ENCODE measurements around the gene C16orf74.

C16orf74 gene

DNA sequence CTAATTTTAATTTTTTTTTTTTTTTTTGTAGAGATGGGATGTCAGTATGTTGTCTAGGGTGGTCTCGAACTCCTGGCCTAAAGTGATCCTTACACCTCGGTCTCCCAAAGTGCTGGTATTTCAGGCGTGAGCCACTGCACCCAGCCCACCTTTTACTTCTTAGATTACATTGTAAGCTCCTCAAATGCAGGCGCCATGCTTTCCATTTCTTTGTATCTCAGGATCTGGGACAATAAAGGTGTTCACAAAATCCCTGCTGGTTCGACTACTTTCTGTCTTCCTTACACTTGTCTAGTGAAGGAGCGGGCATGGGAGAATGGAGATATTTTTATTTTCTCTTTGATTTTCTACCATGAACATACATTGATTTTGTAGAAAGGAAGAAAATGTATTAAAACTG, 23.2 kb upstream of the C16orf74 start:
- Histone ChIP-seq H3K9ac (ENCODE audit: low read length) (no peak overlapping the region), H3K9me3 (ENCODE audit: control insufficient read depth, insufficient read depth, low read depth, low read length) (no peaks in the 10 kb centered on the region), H3K4me1 (ENCODE audit: control insufficient read depth, insufficient read depth, low read length) (no peaks in the 10 kb centered on the region), H3K36me3 (ENCODE audit: control insufficient read depth, insufficient read depth, low read length) (peaks cover 34% of the 10 kb centered on the region), H3K27ac (ENCODE audit: low read depth, low read length) (no peak overlapping the region), H3K4me3 (ENCODE audit: low read depth, low read length) (no peak overlapping the region), H3K27me3 (ENCODE audit: control insufficient read depth, insufficient read depth, low read length) (no peaks in the 10 kb centered on the region)

DNA sequence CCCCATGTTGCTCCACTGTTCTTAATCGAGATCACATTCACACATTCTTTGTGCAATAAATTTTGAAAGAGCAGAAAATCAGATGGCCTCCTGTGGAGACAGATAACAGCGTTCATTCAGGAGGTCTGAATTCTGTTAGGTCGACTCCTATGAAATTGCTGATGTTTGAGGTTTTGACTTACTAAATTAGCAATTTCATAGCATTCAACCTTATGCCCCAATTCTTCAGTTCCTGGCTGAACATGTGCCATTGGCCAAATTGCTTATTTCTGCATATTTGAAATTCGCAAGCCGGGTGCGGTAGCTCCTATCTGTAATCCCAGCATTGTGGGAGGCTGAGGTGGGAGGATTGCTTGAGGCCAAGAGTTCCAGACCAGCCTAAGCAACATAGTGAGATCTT, 22.1 kb upstream of the C16orf74 start:
- H3K4me1 ChIP-seq (ENCODE audit: control insufficient read depth, insufficient read depth, low read length): peaks cover 6% of the 10 kb centered on the region
- no peak overlapping the region for H3K4me3 ChIP-seq (ENCODE audit: low read depth, low read length)
- H3K9ac ChIP-seq (ENCODE audit: low read length): no peak overlapping the region
- H3K27me3 ChIP-seq (ENCODE audit: control insufficient read depth, insufficient read depth, low read length): no peaks in the 10 kb centered on the region
- no peak overlapping the region for H3K27ac ChIP-seq (ENCODE audit: low read depth, low read length)
- peaks cover 23% of the 10 kb centered on the region for H3K36me3 ChIP-seq (ENCODE audit: control insufficient read depth, insufficient read depth, low read length)
- H3K9me3 ChIP-seq (ENCODE audit: control insufficient read depth, insufficient read depth, low read depth, low read length): no peaks in the 10 kb centered on the region

DNA sequence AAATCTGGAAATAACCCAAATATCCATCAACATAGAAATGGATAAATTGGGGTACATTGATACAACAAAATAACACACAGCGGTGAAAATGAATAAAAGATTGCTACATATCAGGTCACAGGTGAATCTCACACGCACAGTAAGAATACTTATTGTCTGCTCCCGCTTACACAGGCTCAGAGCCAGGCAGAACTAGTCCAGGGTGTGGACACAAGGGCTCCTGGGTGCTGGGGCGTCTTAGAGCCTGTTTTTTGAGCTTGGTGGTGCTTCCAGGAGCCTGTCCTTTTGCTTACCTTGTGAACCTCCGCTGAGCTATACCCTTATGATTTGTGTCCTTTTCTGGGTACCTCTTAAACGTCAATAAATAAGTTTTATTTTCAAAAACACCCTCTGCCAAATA, 19.8 kb upstream of the C16orf74 start:
- Histone ChIP-seq H3K9ac (ENCODE audit: low read length) (no peak overlapping the region), H3K4me3 (ENCODE audit: low read depth, low read length) (no peak overlapping the region), H3K27me3 (ENCODE audit: control insufficient read depth, insufficient read depth, low read length) (no peaks in the 10 kb centered on the region), H3K9me3 (ENCODE audit: control insufficient read depth, insufficient read depth, low read depth, low read length) (no peaks in the 10 kb centered on the region), H3K4me1 (ENCODE audit: control insufficient read depth, insufficient read depth, low read length) (peaks cover 16% of the 10 kb centered on the region), H3K27ac (ENCODE audit: low read depth, low read length) (no peak overlapping the region), H3K36me3 (ENCODE audit: control insufficient read depth, insufficient read depth, low read length) (peaks cover 5% of the 10 kb centered on the region; the same call in 1 of the 2 replicates)

DNA sequence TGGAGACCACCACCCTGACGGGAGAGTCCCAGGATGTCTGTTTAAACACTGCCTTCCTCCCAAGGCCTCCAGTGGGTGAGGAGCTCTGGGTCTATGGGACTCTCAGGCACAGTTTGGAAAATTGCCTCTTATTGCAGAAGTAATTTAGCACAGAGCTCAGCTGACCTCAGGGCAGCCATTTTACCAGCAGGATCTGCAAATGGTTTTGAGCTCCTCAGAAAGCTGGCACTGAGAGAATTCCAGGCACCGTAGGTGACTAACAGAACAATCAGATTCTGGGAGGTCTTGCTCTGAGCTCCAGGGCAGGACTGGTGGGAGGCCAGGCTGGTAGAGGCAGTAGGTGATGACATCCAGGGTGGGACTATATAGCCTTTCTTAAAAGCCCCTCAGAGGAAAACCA, 17.3 kb upstream of the C16orf74 start:
- Histone ChIP-seq H3K9me3 (ENCODE audit: control insufficient read depth, insufficient read depth, low read depth, low read length) (no peaks in the 10 kb centered on the region), H3K4me3 (ENCODE audit: low read depth, low read length) (no peak overlapping the region), H3K4me1 (ENCODE audit: control insufficient read depth, insufficient read depth, low read length) (peaks cover 24% of the 10 kb centered on the region), H3K27me3 (ENCODE audit: control insufficient read depth, insufficient read depth, low read length) (no peaks in the 10 kb centered on the region), H3K9ac (ENCODE audit: low read length) (no peak overlapping the region), H3K27ac (ENCODE audit: low read depth, low read length) (peak overlapping the region; percentile 20; the same call in 1 of the 2 replicates), H3K36me3 (ENCODE audit: control insufficient read depth, insufficient read depth, low read length) (peaks cover 5% of the 10 kb centered on the region; the same call in 1 of the 2 replicates)

DNA sequence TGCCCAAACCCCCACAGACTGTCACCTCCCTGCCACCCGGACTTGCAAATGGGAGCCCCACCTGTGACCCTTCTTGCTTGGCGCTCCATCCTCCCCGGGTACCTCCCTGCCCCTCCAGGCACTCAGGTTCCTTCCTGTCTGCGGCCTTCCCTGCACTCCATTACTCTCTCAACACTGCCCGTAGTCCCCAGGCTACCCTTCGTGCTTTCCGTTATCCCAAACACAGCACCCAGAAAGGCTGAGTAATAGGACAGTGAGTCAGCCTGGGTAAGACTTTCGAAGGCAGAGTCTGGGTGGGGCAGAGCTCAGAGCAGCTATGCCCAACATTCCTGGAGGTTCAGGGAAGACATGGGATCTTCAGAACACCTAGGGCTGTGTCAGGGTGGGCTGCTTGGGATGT, 16.6 kb upstream of the C16orf74 start:
- Histone ChIP-seq H3K27me3 (ENCODE audit: control insufficient read depth, insufficient read depth, low read length) (no peaks in the 10 kb centered on the region), H3K9me3 (ENCODE audit: control insufficient read depth, insufficient read depth, low read depth, low read length) (no peaks in the 10 kb centered on the region), H3K36me3 (ENCODE audit: control insufficient read depth, insufficient read depth, low read length) (peaks cover 5% of the 10 kb centered on the region; the same call in 1 of the 2 replicates), H3K4me3 (ENCODE audit: low read depth, low read length) (no peak overlapping the region), H3K4me1 (ENCODE audit: control insufficient read depth, insufficient read depth, low read length) (peaks cover 24% of the 10 kb centered on the region), H3K27ac (ENCODE audit: low read depth, low read length) (no peak overlapping the region), H3K9ac (ENCODE audit: low read length) (no peak overlapping the region)

DNA sequence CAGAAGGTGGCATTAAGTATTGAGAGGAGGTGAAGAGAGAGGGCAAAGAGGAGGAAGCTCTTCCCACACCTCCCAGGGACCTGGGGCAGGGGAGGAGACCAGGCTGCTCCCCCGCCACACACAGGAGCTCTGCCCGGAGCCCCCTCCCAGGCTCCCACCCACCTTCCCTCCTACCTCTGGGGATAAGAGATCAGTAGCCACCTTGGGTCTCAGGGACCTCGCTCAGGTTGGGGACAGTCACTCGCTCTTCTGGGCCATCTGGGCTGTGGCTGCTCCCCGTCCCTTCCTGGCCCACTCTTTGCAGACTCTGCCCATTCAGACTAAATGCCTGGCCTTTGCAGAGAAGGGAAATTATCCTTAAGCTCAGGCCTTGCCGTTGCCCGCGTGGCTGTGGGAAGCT, 14.9 kb upstream of the C16orf74 start:
- no peaks in the 10 kb centered on the region for H3K9me3 ChIP-seq (ENCODE audit: control insufficient read depth, insufficient read depth, low read depth, low read length)
- H3K9ac ChIP-seq (ENCODE audit: low read length): no peak overlapping the region
- no peaks in the 10 kb centered on the region for H3K27me3 ChIP-seq (ENCODE audit: control insufficient read depth, insufficient read depth, low read length)
- peaks cover 4% of the 10 kb centered on the region; the same call in 1 of the 2 replicates for H3K36me3 ChIP-seq (ENCODE audit: control insufficient read depth, insufficient read depth, low read length)
- no peak overlapping the region for H3K27ac ChIP-seq (ENCODE audit: low read depth, low read length)
- H3K4me3 ChIP-seq (ENCODE audit: low read depth, low read length): no peak overlapping the region
- H3K4me1 ChIP-seq (ENCODE audit: control insufficient read depth, insufficient read depth, low read length): peaks cover 24% of the 10 kb centered on the region

DNA sequence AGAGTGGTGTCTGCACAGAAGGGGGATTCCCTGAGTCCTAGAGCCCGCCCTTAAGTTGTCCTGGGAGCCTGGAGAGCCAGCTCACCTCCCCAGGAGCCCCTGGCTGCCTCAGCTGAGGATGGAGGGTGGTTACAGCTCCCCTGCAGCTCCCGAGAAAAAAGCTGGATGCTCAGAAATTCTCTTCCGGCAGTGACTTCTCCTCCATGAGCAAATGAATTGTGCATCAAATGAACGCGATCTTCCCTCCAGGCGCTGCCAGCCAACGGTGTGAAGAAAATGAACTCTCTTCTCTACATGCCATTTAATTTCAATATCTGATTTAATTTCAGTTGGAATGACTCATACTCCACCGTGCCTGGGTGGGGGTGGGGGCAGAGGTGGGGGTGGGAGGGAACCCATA, 14.3 kb upstream of the C16orf74 start:
- no peak overlapping the region for H3K9ac ChIP-seq (ENCODE audit: low read length)
- H3K4me1 ChIP-seq (ENCODE audit: control insufficient read depth, insufficient read depth, low read length): peaks cover 24% of the 10 kb centered on the region
- H3K27me3 ChIP-seq (ENCODE audit: control insufficient read depth, insufficient read depth, low read length): no peaks in the 10 kb centered on the region
- H3K27ac ChIP-seq (ENCODE audit: low read depth, low read length): no peak overlapping the region
- no peaks in the 10 kb centered on the region for H3K36me3 ChIP-seq (ENCODE audit: control insufficient read depth, insufficient read depth, low read length)
- H3K9me3 ChIP-seq (ENCODE audit: control insufficient read depth, insufficient read depth, low read depth, low read length): no peaks in the 10 kb centered on the region
- no peak overlapping the region for H3K4me3 ChIP-seq (ENCODE audit: low read depth, low read length)

DNA sequence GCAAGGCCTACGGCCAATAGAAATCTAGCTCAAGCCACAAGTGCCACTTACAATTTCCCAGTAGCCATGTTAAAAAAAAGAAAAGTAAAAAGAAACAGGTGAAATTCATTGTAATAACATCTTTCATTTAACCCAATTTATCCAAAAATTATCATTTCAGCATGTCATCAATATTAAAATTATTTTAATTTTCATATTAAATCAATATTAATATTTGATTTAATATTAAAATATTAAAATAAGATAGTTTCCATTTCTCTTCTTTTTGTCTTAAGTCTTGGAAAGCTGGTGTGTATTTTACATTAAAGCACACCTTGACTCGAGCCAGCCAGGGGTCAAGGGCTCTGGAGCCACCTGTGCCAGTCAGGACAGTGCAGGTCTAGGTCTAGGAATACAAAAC, 12.7 kb upstream of the C16orf74 start:
- H3K9me3 ChIP-seq (ENCODE audit: control insufficient read depth, insufficient read depth, low read depth, low read length): no peaks in the 10 kb centered on the region
- H3K4me3 ChIP-seq (ENCODE audit: low read depth, low read length): no peak overlapping the region
- H3K36me3 ChIP-seq (ENCODE audit: control insufficient read depth, insufficient read depth, low read length): no peaks in the 10 kb centered on the region
- no peaks in the 10 kb centered on the region for H3K27me3 ChIP-seq (ENCODE audit: control insufficient read depth, insufficient read depth, low read length)
- peaks cover 23% of the 10 kb centered on the region for H3K4me1 ChIP-seq (ENCODE audit: control insufficient read depth, insufficient read depth, low read length)
- H3K9ac ChIP-seq (ENCODE audit: low read length): no peak overlapping the region
- no peak overlapping the region for H3K27ac ChIP-seq (ENCODE audit: low read depth, low read length)

DNA sequence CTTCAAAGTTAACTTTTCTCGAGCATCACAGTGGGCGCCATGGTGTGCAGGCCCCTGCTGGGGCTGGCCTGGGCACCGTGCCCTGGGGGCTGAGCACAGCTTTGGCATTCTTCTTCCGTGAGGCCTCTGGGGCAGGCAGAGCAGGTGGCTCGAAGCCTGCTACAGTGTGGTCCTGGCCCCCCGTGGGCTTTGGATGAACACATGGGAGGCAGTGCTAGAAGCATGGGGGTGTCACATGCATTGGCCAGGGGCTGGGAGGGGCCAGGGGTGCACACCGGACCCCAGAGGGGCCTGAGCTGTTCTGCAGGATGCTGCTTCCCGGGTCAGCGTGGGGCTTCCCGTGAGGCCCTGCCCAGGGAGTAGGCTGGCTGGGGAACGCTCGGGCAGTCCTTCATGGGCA, 12.1 kb upstream of the C16orf74 start:
- Histone ChIP-seq H3K4me3 (ENCODE audit: low read depth, low read length) (no peak overlapping the region), H3K27ac (ENCODE audit: low read depth, low read length) (no peak overlapping the region), H3K9me3 (ENCODE audit: control insufficient read depth, insufficient read depth, low read depth, low read length) (no peaks in the 10 kb centered on the region), H3K36me3 (ENCODE audit: control insufficient read depth, insufficient read depth, low read length) (no peaks in the 10 kb centered on the region), H3K27me3 (ENCODE audit: control insufficient read depth, insufficient read depth, low read length) (no peaks in the 10 kb centered on the region), H3K9ac (ENCODE audit: low read length) (no peak overlapping the region), H3K4me1 (ENCODE audit: control insufficient read depth, insufficient read depth, low read length) (peaks cover 17% of the 10 kb centered on the region)

DNA sequence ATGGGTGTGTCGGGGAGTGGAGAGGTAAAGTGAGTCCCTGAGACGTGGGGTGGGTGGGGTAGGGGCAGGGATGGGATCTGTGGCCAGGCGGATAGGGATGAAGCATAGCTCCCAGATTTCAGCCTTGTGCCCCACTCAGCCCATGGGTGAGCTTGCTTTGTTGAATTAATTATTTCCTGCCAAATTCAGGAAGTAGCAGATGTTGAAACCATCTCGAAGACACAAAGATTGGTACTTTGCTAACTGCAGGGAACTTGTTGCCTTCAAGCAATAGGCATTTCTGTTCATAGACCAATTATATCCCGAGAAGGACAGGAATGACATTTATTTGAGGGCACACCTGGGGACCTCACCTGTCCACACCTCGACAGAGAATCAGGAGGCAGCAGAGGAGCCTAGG, 11.0 kb upstream of the C16orf74 start:
- Histone ChIP-seq H3K9ac (ENCODE audit: low read length) (no peak overlapping the region), H3K4me3 (ENCODE audit: low read depth, low read length) (no peak overlapping the region), H3K27me3 (ENCODE audit: control insufficient read depth, insufficient read depth, low read length) (no peaks in the 10 kb centered on the region), H3K9me3 (ENCODE audit: control insufficient read depth, insufficient read depth, low read depth, low read length) (no peaks in the 10 kb centered on the region), H3K4me1 (ENCODE audit: control insufficient read depth, insufficient read depth, low read length) (peaks cover 9% of the 10 kb centered on the region), H3K27ac (ENCODE audit: low read depth, low read length) (no peak overlapping the region), H3K36me3 (ENCODE audit: control insufficient read depth, insufficient read depth, low read length) (no peaks in the 10 kb centered on the region)

DNA sequence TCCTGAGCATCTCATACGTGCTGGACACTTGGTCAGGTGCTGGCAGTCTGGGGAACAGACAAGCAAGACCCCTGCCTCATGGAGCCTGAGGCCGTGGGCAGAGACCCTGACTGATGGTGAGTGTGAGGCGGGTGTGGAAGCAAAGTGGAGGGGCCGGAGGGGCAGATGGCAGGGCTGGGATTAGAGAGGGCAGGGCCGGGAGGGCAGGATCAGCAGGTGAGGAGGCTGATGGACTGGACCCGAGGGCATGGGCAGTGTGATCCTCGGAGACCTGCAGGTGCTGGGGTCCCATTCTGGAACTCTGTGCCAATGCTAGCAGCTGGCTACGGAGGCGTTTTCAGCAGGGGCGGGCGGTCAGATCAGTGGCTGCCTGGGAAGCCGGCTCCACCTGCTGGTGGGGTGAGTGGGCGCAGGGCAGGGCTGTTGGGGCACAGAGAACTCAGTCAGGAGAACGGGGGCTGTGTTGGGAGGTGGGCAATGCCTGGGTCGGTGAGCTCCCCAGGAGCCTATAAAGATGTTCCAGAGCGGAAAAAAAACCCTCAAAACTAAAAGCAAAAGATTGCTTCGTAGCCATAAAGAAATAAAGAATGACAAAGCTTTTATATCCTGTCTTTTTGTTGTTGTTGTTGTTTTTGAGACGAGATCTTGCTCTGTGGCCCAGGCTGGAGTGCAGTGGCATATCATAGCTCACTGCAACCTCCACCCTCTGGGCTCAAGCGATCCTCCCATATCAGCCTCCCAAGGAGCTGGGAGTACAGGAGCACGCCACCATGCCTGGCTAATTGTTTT, 8.9 kb upstream of the C16orf74 start:
- H3K27ac ChIP-seq (ENCODE audit: low read depth, low read length): no peak overlapping the region

More for the DNA sequence above, 8.9 kb upstream of the C16orf74 start:
- H3K4me3 ChIP-seq (ENCODE audit: low read depth, low read length): no peak overlapping the region
- H3K4me1 ChIP-seq (ENCODE audit: control insufficient read depth, insufficient read depth, low read length): peaks cover 7% of the 10 kb centered on the region; the same call in 1 of the 2 replicates
- no peaks in the 10 kb centered on the region for H3K9me3 ChIP-seq (ENCODE audit: control insufficient read depth, insufficient read depth, low read depth, low read length)
- H3K36me3 ChIP-seq (ENCODE audit: control insufficient read depth, insufficient read depth, low read length): no peaks in the 10 kb centered on the region
- H3K9ac ChIP-seq (ENCODE audit: low read length): no peak overlapping the region
- no peaks in the 10 kb centered on the region for H3K27me3 ChIP-seq (ENCODE audit: control insufficient read depth, insufficient read depth, low read length)
